Gastrocnemius medialis (tissue), 4 donors: ENCODE results near the gene P2RY11. TPM values are rescaled to one million over a fixed set of nuclear protein-coding genes. Genes with fewer than 3 reads are reported as not detected.

Experiments
- ATAC-seq, 2 donors: fragments of 150-250 bp; one replicate each; pipeline ENCODE4 v1.9.1; 2016
- DNase-seq, 2 donors: peaks; one replicate each; pipeline ENCODE4 v3.0.0-alpha.2; 2019
- H3K27ac ChIP-seq, 4 donors: fragments of 200-600 bp; sonication (generic); 1 replicate in 1 of 4; 2 replicates in 3 of 4; pipeline ENCODE4 v1.5.1; 2016 to 2018; ENCODE audit warnings: mild to moderate bottlenecking in 2 of 4, moderate library complexity in 1 of 4
- H3K27me3 ChIP-seq, 3 donors: fragments of 200-600 bp; sonication (generic) in 2 of 3; 1 replicate in 1 of 3; 2 replicates in 2 of 3; pipeline versions ENCODE4 v1.5.1 to v1.6.0; 2016 to 2019; ENCODE audit warnings: mild to moderate bottlenecking in 1 of 3, moderate library complexity in 1 of 3
- H3K36me3 ChIP-seq, 2 donors: fragments of 200-600 bp; sonication (generic) in 1 of 2; one replicate each; pipeline ENCODE4 v1.5.1; 2017 to 2018
- H3K4me1 ChIP-seq, 2 donors: fragments of 200-600 bp; sonication (generic) in 1 of 2; one replicate each; pipeline ENCODE4 v1.5.1; 2016 to 2017; ENCODE audit warnings: mild to moderate bottlenecking in 2 of 2
- H3K4me3 ChIP-seq, 4 donors: fragments of 200-600 bp; sonication (generic) in 3 of 4; 1 replicate in 1 of 4; 2 replicates in 3 of 4; pipeline ENCODE4 v1.5.1; 2016 to 2019; ENCODE audit warnings: mild to moderate bottlenecking in 2 of 4
- H3K9me3 ChIP-seq, 3 donors: fragments of 200-600 bp; sonication (generic) in 2 of 3; 1 replicate in 1 of 3; 2 replicates in 2 of 3; pipeline ENCODE4 v1.5.1; 2016 to 2019
- POLR2A ChIP-seq, 2 donors: fragments of 450-650 bp; IDR thresholded peaks; one replicate each; pipeline ENCODE4 v1.6.1; 2017; ENCODE audit warnings: antibody characterized with exemption in 2 of 2, mild to moderate bottlenecking in 2 of 2, moderate library complexity in 2 of 2
- in situ Hi-C, 4 donors: fragments of 200-750 bp; cut with MboI; loops; one replicate each; pipeline versions ENCODE4 v1.15.0 to v1.8.0; 2017; ENCODE audit warnings: low sequenced_read_pairs in 4 of 4
- intact Hi-C: fragments of 100-400 bp; cut with DNase I; formaldehyde crosslinking; loops from one replicate; pipeline ENCODE4 v1.15.1; 2023; ENCODE audit warnings: low total_unique reads
- total RNA-seq, 4 donors: library from RNA; depleted of rRNA; stranded (reverse); fragments of >200 nt; gene quantifications; one replicate each; pipeline versions ENCODE4 v1.1.0 to v1.2.3, GENCODE V29; 2016
- TF ChIP-seq, protein P1 (sequence below), 5 experiments: fragments of 450-650 bp in 3 of 5; fragments of 200-600 bp in 2 of 5; sonication (generic) in 2 of 5; IDR thresholded peaks in 4 of 5; conservative IDR thresholded peaks in 1 of 5; 1 replicate in 4 of 5; 2 replicates in 1 of 5; pipeline ENCODE4 v1.5.1; 2016 to 2019; ENCODE audit warnings: antibody characterized with exemption in 5 of 5, mild to moderate bottlenecking in 3 of 5, moderate library complexity in 3 of 5

Gene P2RY11
- total RNA-seq, 4 donors from 2014 or later: 2.4 to 4.3 (median 3.9) TPM; not detected in 1

DNA sequence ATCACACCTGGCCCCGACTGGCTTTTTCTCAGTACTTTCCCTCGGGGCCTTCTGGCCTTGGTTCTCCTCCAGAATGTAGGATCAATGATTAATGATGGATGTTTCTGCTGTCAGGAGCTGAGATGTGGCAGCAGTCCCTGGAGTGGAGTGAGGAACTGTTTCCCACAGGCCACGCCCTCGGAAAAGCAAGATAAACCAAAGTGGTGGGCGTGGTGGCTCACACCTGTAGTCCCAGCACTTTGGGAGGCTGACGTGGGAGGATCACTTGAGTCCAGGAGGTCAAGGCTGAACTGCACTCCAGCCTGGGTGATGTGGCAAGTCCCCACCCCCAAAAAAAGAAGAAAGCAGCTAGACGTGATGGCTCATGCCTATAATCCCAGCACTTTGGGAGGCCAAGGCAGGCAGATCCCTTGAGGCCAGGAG is 32.5 kb upstream of the P2RY11 start:
- TF ChIP-seq, protein P1, sequence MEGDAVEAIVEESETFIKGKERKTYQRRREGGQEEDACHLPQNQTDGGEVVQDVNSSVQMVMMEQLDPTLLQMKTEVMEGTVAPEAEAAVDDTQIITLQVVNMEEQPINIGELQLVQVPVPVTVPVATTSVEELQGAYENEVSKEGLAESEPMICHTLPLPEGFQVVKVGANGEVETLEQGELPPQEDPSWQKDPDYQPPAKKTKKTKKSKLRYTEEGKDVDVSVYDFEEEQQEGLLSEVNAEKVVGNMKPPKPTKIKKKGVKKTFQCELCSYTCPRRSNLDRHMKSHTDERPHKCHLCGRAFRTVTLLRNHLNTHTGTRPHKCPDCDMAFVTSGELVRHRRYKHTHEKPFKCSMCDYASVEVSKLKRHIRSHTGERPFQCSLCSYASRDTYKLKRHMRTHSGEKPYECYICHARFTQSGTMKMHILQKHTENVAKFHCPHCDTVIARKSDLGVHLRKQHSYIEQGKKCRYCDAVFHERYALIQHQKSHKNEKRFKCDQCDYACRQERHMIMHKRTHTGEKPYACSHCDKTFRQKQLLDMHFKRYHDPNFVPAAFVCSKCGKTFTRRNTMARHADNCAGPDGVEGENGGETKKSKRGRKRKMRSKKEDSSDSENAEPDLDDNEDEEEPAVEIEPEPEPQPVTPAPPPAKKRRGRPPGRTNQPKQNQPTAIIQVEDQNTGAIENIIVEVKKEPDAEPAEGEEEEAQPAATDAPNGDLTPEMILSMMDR (IDR thresholded peaks at IDR 0.05 in 4 of 5, conservative IDR thresholded peaks at IDR 0.05 in 1 of 5): no peak
- no peak for TF ChIP-seq POLR2A (IDR thresholded peaks at IDR 0.05)
- Histone ChIP-seq H3K27me3 (peaks cover 0 to 7% (median 4%) of the 10 kb centered on the region in 3 donors), H3K4me3 (no peak overlapping the region), H3K36me3 (no peaks in the 10 kb centered on the region), H3K4me1 (no peaks in the 10 kb centered on the region), H3K27ac (no peak overlapping the region), H3K9me3 (no peaks in the 10 kb centered on the region)
- no peak for ATAC-seq
- DNase-seq: no peak
- intact Hi-C loops (no loop called here), in situ Hi-C loops (no loop called here)

DNA sequence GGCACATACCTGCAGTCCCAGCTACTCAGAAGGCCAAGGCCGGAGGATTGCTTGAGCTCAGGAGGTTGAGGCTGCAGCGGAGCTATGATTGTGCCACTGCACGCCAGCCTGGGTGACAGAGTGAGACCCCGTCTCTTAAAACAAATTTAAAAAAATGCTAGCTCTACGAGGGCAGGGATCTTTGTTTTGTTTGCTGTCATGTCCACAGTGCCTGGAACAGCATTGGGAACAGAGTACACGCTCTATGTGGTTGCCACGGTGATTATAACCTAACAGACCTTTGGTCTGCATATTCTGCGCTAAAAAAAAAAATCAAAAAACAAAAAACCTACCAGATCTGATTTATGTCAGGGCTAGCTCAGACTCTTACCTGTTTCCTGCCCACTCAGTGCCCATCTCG is 27.6 kb upstream of the P2RY11 start:
- peaks cover 5 to 29% (median 28%) of the 10 kb centered on the region in 3 donors for H3K27me3 ChIP-seq
- no peak for TF ChIP-seq POLR2A (IDR thresholded peaks at IDR 0.05)
- TF ChIP-seq, protein P1 (IDR thresholded peaks at IDR 0.05 in 4 of 5, conservative IDR thresholded peaks at IDR 0.05 in 1 of 5): no peak
- DNase-seq: no peak
- no peak for ATAC-seq
- in situ Hi-C loops (no loop called here), intact Hi-C loops (no loop called here)
- no peak overlapping the region for H3K27ac ChIP-seq
- no peaks in the 10 kb centered on the region for H3K36me3 ChIP-seq
- no peaks in the 10 kb centered on the region for H3K4me1 ChIP-seq
- H3K4me3 ChIP-seq: no peak overlapping the region
- H3K9me3 ChIP-seq: no peaks in the 10 kb centered on the region

DNA sequence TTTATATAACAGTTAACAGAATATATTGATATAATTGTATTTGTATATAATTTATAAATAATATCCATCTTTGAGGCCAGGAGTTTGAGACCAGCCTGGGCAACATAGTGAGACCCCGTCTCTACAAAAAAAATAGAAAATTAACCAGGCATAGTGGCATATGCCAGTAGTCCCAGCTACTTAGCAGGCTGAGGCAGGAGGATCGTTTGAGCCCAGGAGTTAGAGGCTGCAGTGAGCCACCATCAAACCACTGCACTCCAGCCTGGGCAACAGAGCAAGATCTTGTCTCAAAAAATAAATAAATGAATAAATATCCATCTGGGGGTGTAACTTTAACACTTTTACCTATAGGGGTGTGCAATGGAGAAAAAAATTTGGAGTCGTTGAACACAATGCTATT is 26.7 kb upstream of the P2RY11 start:
- no peak overlapping the region for H3K27ac ChIP-seq
- in situ Hi-C loops: no loop called here
- peaks cover 5 to 29% (median 28%) of the 10 kb centered on the region in 3 donors for H3K27me3 ChIP-seq
- TF ChIP-seq, protein P1 (IDR thresholded peaks at IDR 0.05 in 4 of 5, conservative IDR thresholded peaks at IDR 0.05 in 1 of 5): no peak
- TF ChIP-seq POLR2A (IDR thresholded peaks at IDR 0.05): no peak
- H3K4me3 ChIP-seq: no peak overlapping the region
- no peaks in the 10 kb centered on the region for H3K9me3 ChIP-seq
- no peaks in the 10 kb centered on the region for H3K4me1 ChIP-seq
- intact Hi-C loops: no loop called here
- no peaks in the 10 kb centered on the region for H3K36me3 ChIP-seq
- no peak for ATAC-seq
- no peak for DNase-seq

DNA sequence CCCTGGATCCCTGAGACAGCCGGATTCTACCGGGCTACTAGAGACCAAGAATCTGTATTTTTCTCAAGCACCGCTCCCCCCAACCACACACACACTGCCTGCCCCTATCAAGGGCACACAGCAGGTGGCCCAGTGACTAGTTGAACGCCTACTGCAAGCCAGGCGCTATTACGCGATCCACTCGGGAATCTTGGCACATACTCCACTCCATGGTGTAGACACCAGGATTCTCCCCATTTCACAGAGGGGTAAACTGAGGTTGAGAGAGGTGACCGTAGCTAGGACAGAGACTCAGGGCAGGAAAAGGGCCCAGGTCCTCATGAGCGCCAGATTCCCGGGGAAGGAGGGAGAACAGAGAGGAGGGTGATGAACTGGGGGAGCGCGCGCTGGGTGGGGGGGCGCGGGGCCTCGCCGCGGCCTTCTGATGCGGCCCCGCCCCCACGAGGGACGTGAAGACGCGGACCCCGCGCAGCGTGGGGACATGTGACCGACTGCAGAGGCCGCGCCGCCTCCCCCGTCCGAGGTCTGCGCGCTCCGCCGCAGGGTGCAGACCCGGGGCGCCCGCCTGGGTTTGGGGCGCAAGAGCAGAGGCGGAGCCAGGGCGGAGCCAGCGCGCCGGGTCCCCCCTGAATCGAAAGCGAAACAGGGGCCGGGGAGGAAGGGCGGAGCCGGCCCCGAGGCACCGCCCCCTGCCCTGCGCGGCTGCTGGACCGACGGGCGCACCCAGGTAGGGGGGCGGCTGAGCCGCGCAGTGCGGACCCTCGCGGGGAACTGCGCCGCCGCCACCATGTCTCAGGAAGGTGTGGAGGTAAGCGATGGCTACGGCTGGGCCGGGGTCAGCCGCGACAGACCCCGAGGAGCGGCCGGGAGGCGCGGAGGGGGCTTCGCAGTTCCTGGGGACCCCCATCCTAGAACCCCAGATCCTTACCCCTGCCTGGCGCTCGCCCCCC is 25.6 kb upstream of the P2RY11 start, which contains the start of gene SHFL:
TSS of gene SHFL (plus strand) at position 677 of the 950 bp plus-strand sequence. CDS start at position 788, 111 bp downstream.
- ATAC-seq (peak; percentile 52 to 65), DNase-seq (peak in 1 of 2 donors; percentile 30)
- Histone ChIP-seq H3K9me3 (no peaks in the 10 kb centered on the region), H3K36me3 (no peaks in the 10 kb centered on the region), H3K27me3 (peaks cover 5 to 29% (median 28%) of the 10 kb centered on the region in 3 donors), H3K4me3 (peak within 1 kb of the TSS; percentile 61 to 87 (median 78)), H3K27ac (peak within 1 kb of the TSS; percentile 71 to 86 (median 78)), H3K4me1 (no peaks in the 10 kb centered on the region)
- in situ Hi-C loops (no loop called here), intact Hi-C loops (no loop called here)
- TF ChIP-seq, protein P1 (IDR thresholded peaks at IDR 0.05 in 4 of 5, conservative IDR thresholded peaks at IDR 0.05 in 1 of 5): no peak
- TF ChIP-seq POLR2A (IDR thresholded peaks at IDR 0.05): no peak
